ENCODE measurements around the gene ZPBP2.
"Not testable (repeated sequence)": the region's sequence is repeated elsewhere in the genome, so short reads cannot be mapped to it uniquely, and the experiment has no call there.

The ZPBP2 gene

DNA sequence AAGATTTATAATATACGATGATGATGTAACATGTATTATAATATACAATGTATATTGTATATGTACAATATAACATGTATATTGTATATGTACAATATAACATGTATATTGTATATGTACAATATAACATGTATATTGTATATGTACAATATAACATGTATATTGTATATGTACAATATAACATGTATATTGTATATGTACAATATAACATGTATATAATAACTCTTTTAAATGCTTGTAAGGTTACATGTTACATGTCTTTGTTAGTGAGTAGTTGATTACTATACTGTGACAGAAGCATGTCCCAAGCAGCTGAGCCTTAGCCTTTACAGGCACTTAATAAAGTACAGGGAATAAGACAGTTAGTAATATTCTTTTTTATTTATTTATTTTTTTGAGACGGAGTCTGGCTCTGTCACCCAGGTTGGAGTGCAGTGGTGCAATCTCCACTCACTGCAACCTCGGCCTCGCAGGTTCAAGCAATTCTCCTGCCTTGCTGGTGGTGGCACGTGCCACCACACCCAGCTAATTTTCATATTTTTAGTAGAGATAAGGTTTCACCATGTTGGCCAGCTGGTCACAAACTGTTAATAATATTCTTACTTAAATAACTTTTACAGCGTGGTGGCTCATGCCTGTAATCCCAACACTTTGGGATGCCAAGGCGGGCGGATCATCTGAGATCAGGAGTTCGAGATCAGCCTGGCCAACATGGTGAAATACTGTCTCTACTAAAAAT, 11.9 kb upstream of the ZPBP2 start:
- not testable (repeated sequence) for DNase-seq (ENCODE audit: low read depth)

- DNase-seq (ENCODE audit: low read depth): no peak
Measured at GRCh38 chr17:39861235-39861634, 6.8 kb upstream of the ZPBP2 start.

DNA sequence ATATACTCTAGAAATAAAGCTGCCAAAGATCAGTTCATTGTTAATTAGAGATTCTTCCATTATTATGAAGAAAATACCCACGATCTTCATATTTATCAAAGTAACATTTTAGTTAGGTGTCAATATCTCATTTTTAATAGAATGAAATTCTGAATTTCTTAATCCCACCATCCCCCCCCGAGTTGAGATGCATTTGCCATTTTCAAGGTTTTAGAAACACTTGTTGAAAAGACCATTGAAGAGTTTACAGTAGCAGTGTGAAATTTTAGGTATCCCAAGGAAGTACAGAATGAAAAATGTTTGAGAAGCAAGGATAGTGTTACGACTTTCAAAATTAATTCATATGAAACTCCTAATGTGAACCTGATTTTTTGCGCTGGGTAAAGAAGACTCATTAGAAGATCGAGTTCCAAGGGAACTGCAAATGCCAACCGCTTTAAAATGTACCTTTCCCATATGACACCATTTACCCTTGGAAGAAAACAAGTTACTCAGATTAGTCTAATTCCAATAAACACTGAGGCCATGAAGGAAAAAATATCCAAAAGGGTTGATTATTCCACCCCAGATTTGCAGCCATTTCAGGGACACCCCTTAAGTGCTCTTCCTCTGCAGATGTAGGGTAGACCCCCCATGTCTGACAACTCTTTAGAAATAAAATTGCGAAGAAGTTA, 4.6 kb upstream of the ZPBP2 start:
- no peak for DNase-seq (ENCODE audit: low read depth)

GRCh38 chr17:39863918-39864746, 3.9 kb upstream of the ZPBP2 start, which contains the start of gene IKZF3:
Gene IKZF3, minus strand, starts transcription at chr17:39864312. Its CDS starts 186 bp downstream, at chr17:39864126.
- DNase-seq (ENCODE audit: low read depth): peak; percentile 65

DNA sequence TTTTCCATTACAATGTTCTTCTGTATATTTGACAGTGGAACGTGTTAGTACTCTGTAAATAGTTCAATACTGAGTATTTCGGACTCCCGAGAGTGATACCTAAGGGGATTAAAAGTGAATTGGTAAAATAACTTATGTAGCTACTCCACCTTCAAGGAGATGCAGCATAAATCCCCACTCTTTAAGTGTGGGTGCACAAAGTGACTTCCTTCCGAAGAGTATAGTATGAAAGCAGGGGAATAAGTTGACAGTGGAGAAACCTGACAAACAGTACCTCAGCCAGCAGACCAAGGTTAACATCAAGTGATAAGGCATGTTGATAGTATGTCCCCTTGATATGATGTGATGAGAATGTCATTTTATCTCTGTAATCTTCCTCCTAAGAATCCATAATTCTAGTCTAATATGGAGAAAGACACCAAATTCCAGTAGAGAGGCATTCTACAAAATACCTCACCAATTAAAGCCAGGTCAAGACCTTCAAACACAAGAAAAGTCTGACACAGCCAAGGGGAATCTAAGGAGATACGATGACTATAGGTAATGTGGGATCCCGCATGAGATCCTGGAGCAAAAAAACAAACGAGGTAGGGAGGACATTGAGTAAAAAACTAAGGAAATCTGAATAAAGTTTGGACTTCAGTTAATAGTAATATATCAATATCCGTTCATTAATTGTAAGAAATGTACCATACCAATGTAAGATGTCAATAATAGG, 1.8 kb upstream of the ZPBP2 start:
- no peak for DNase-seq (ENCODE audit: low read depth)

- peak; percentile 29 for DNase-seq (ENCODE audit: low read depth)
Measured at GRCh38 chr17:39867084-39867879, 720 bp upstream of the ZPBP2 start.

GRCh38 chr17:39868554-39868942, 546 bp downstream of the ZPBP2 start:
- DNase-seq (ENCODE audit: low read depth): no peak

DNA sequence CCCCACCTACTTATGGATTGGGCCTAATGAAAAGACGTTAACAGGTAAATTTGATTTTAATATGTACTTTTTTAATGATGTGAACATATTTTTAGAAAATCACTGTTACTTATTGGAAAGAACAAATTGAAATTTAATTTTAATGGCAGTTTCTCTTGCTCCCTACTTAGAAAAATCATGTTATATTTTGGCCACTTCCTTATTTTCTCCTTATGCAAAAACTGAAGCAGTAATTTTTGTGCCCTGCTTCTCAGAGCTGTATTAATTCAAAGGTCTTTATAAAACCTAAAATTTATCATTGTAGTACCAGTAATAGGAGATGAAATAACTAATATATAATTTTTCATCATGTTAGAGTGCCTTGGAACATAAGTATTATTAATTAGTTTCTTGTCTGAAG, 2.8 kb downstream of the ZPBP2 start:
- DNase-seq (ENCODE audit: low read depth): no peak

GRCh38 chr17:39871801-39872200, 3.8 kb downstream of the ZPBP2 start:
- DNase-seq (ENCODE audit: low read depth): no peak

DNA sequence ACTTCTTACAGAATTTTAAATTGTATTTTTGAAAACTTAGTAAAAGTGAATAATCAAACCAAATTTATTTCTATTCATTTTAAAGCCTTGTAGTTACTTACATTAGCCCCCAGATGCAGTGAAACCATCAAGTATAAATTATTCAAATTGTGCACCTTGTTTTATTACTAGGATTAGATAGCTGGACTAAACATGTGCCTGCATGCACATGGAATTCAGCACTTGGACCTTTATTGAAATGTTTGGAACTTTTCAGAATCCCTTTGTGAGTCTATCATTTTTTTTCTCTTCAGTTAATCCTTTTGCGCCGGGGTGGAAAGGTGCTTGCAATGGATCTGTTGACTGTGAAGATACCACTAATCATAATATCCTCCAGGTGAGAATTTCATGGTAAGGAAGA, 4.7 kb downstream of the ZPBP2 start:
- no peak for DNase-seq (ENCODE audit: low read depth)

GRCh38 chr17:39886102-39886501, 18.1 kb downstream of the ZPBP2 start:
- DNase-seq (ENCODE audit: low read depth): not testable (repeated sequence)

GRCh38 chr17:39887078-39887477, 19.1 kb downstream of the ZPBP2 start:
- no peak for DNase-seq (ENCODE audit: low read depth)

DNA sequence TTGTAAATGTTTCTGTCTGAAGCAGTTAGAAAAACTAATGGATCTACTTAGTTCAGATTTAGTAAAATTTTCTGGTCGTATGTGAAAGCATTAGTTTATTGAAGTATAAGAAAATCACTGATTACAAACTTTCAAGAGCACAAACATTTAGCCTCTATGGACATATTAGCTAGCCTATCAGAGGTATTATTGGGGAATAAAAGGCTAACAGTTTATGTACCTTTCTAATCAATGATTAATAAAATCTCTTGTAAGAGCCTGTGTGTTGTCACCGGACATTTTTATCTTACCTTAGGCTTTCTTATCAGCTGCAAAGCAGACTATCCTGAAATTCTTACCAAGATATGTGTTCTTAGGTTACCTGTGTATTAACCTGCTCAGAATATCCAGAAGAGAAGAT, 21.2 kb downstream of the ZPBP2 start:
- no peak for DNase-seq (ENCODE audit: low read depth)

- no peak for DNase-seq (ENCODE audit: low read depth)
Measured at GRCh38 chr17:39894681-39895376, 26.8 kb downstream of the ZPBP2 start.

DNA sequence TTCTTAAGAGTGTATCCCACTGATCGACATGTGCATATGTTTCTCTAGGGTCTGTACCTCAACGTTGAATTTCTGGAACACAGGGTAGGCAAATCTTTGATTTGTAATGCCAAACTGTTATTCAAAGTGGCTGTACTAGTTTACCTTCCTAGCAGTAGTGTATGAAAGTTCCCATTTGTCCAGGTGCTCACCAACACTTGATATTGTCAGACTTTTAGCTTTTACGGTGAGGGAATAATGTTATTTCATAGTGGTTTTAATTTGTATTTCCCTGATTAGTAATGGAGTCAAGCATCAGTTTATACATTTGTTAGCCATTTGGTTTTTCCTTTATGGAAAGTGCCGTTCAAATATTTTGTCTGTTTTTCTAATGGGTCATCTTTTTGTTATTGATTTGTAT, 30.1 kb downstream of the ZPBP2 start:
- DNase-seq (ENCODE audit: low read depth): no peak

- DNase-seq (ENCODE audit: low read depth): no peak
Measured at GRCh38 chr17:39899215-39899614, 31.2 kb downstream of the ZPBP2 start.

- DNase-seq (ENCODE audit: low read depth): not testable (repeated sequence)
Measured at GRCh38 chr17:39902027-39902426, 34.0 kb downstream of the ZPBP2 start.

- DNase-seq (ENCODE audit: low read depth): no peak
Measured at GRCh38 chr17:39903158-39903884, 35.3 kb downstream of the ZPBP2 start.

GRCh38 chr17:39904990-39905288, 36.9 kb downstream of the ZPBP2 start:
- no peak for DNase-seq (ENCODE audit: low read depth)

GRCh38 chr17:39908789-39909352, 40.9 kb downstream of the ZPBP2 start:
- no peak for DNase-seq (ENCODE audit: low read depth)
